ENCODE data around the gene TRMT10B. TPM values are rescaled to one million over a fixed set of nuclear protein-coding genes. Genes with fewer than 3 reads are reported as not detected.

TRMT10B gene
- total and polyA plus RNA-seq, 10 of the 15 experiments (the other 5 are each of a cell fraction or from before 2014, with no cell fraction given), result 3.7 to 11.7 (median 6.8) TPM

- no peak overlapping the region for H3K9ac ChIP-seq (ENCODE audit: control insufficient read depth, insufficient read depth, low read length)
- in situ Hi-C loops (cut with MboI) (no loop called here), intact Hi-C loops (cut with micrococcal nuclease; ENCODE audit: unreplicated experiment) (no loop called here)
- ChIA-PET CTCF (no interaction called here), POLR2A (no interaction called here), SMC1A (ENCODE audit: uncharacterized antibody, unreplicated experiment) (no interaction called here), RAD21 (ENCODE audit: unreplicated experiment) (no interaction called here)
- H3K36me3 ChIP-seq (ENCODE audit: control insufficient read depth in 2 of 2, insufficient read depth in 2 of 2, low read length in 1 of 2), result no peaks in the 10 kb centered on the region
- WGBS (ENCODE audit: insufficient coverage, insufficient replicate concordance, low lambda C conversion rate, missing lambda C conversion rate), result 90% methylated on average over 2 of the region's 2 CpGs
- H3K27ac ChIP-seq (ENCODE audit: control insufficient read depth, insufficient read depth), result no peak overlapping the region
- no peak overlapping the region for H2AFZ ChIP-seq (ENCODE audit: control insufficient read depth, low read depth, low read length)
- H3K4me3 ChIP-seq, result no peak overlapping the region
- peaks cover 13% of the 10 kb centered on the region for H3K79me2 ChIP-seq (ENCODE audit: control insufficient read depth, insufficient read depth, low read length)
- no peak for DNase-seq (ENCODE audit: low read depth, low spot score)
- no peaks in the 10 kb centered on the region for H4K20me1 ChIP-seq (ENCODE audit: control insufficient read depth, insufficient read depth)
- no peaks in the 10 kb centered on the region for H3K9me3 ChIP-seq (replicated peaks; ENCODE audit: control insufficient read depth, insufficient read depth, low read length)
- no TSS peak for BruUV-seq (replicated peaks)
- no peak overlapping the region for H3K4me2 ChIP-seq (ENCODE audit: control insufficient read depth, insufficient read depth)
- no peak for FAIRE-seq
- H3K4me1 ChIP-seq (ENCODE audit: control insufficient read depth, insufficient read depth, low read length), result peaks cover 7% of the 10 kb centered on the region; the same call in 1 of the 2 replicates
- no peaks in the 10 kb centered on the region for H3K27me3 ChIP-seq (replicated peaks in 1 of 2; ENCODE audit: control insufficient read depth in 2 of 2, insufficient read depth in 2 of 2, low read length in 1 of 2)
- ATAC-seq, result no peak
- no peak for TF ChIP-seq FOXM1 (IDR thresholded peaks at IDR 0.05; ENCODE audit: low read depth, low read length)
- no peak for TF ChIP-seq HDAC6 (IDR thresholded peaks at IDR 0.05; ENCODE audit: unreplicated experiment)
- TF ChIP-seq, protein P1, sequence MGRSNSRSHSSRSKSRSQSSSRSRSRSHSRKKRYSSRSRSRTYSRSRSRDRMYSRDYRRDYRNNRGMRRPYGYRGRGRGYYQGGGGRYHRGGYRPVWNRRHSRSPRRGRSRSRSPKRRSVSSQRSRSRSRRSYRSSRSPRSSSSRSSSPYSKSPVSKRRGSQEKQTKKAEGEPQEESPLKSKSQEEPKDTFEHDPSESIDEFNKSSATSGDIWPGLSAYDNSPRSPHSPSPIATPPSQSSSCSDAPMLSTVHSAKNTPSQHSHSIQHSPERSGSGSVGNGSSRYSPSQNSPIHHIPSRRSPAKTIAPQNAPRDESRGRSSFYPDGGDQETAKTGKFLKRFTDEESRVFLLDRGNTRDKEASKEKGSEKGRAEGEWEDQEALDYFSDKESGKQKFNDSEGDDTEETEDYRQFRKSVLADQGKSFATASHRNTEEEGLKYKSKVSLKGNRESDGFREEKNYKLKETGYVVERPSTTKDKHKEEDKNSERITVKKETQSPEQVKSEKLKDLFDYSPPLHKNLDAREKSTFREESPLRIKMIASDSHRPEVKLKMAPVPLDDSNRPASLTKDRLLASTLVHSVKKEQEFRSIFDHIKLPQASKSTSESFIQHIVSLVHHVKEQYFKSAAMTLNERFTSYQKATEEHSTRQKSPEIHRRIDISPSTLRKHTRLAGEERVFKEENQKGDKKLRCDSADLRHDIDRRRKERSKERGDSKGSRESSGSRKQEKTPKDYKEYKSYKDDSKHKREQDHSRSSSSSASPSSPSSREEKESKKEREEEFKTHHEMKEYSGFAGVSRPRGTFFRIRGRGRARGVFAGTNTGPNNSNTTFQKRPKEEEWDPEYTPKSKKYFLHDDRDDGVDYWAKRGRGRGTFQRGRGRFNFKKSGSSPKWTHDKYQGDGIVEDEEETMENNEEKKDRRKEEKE (IDR thresholded peaks at IDR 0.05), result no peak
- TF ChIP-seq ASH2L (IDR thresholded peaks at IDR 0.05; ENCODE audit: borderline replicate concordance, low read depth), result no peak
- no peak for TF ChIP-seq NR2C1 (IDR thresholded peaks at IDR 0.05)
- no peak for TF ChIP-seq PML (IDR thresholded peaks at IDR 0.05; ENCODE audit: low read length)
- TF ChIP-seq, protein P2, sequence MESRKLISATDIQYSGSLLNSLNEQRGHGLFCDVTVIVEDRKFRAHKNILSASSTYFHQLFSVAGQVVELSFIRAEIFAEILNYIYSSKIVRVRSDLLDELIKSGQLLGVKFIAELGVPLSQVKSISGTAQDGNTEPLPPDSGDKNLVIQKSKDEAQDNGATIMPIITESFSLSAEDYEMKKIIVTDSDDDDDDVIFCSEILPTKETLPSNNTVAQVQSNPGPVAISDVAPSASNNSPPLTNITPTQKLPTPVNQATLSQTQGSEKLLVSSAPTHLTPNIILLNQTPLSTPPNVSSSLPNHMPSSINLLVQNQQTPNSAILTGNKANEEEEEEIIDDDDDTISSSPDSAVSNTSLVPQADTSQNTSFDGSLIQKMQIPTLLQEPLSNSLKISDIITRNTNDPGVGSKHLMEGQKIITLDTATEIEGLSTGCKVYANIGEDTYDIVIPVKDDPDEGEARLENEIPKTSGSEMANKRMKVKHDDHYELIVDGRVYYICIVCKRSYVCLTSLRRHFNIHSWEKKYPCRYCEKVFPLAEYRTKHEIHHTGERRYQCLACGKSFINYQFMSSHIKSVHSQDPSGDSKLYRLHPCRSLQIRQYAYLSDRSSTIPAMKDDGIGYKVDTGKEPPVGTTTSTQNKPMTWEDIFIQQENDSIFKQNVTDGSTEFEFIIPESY (IDR thresholded peaks at IDR 0.05), result no peak
- TF ChIP-seq ZNF274 (IDR thresholded peaks at IDR 0.05; ENCODE audit: insufficient read depth, insufficient read length), result no peak
- TF ChIP-seq SMAD5 (IDR thresholded peaks at IDR 0.05; ENCODE audit: low read depth), result no peak
- no peak for TF ChIP-seq SMAD1 (IDR thresholded peaks at IDR 0.05; ENCODE audit: low read depth, partially characterized antibody)
- TF ChIP-seq SMARCA5 (IDR thresholded peaks at IDR 0.05), result no peak
- no peak for TF ChIP-seq RELA (IDR thresholded peaks at IDR 0.05; ENCODE audit: borderline replicate concordance, partially characterized antibody)
- no peak for TF ChIP-seq SUZ12 (IDR thresholded peaks at IDR 0.05; ENCODE audit: unreplicated experiment)
- TF ChIP-seq MTA3 (IDR thresholded peaks at IDR 0.05; ENCODE audit: borderline replicate concordance, low read length), result no peak
- no peak for TF ChIP-seq ZBTB11 (CRISPR knock-in tag; IDR thresholded peaks at IDR 0.05)
- no peak for TF ChIP-seq MEF2B (IDR thresholded peaks at IDR 0.05; ENCODE audit: partially characterized antibody, poor library complexity, severe bottlenecking)
These were observed 42.6 kb downstream of the TRMT10B start for GRCh38 chr9:37796232-37796631.
